ENCODE results near the gene SLC16A10. TPM values are rescaled to one million over a fixed set of nuclear protein-coding genes. Genes with fewer than 3 reads are reported as not detected.

Gene SLC16A10
- total RNA-seq, 1 experiment from 2014 or later: 1.7 TPM

GRCh38 chr6:111172563-111172962 lies 85.3 kb downstream of the SLC16A10 start:
- CTCF ChIA-PET: no interaction called here
- POLR2A ChIA-PET (ENCODE audit: unreplicated experiment): no interaction called here
- Histone ChIP-seq H3K4me2 (no peak overlapping the region), H3K36me3 (ENCODE audit: low read depth) (no peaks in the 10 kb centered on the region), H3K9me3 (ENCODE audit: insufficient read depth, low read depth) (no peaks in the 10 kb centered on the region), H3K9me2 (ENCODE audit: insufficient read depth) (no peaks in the 10 kb centered on the region), H4K20me1 (ENCODE audit: insufficient read depth) (no peaks in the 10 kb centered on the region), H3K27me3 (ENCODE audit: insufficient read depth, low read depth) (no peaks in the 10 kb centered on the region), H3K27ac (no peak overlapping the region), H2AFZ (no peak overlapping the region), H3K4me1 (replicated peaks; ENCODE audit: insufficient read depth) (no peaks in the 10 kb centered on the region), H3F3A (ENCODE audit: insufficient read depth, low read depth) (no peaks in the 10 kb centered on the region), H3K79me2 (ENCODE audit: low read depth) (no peaks in the 10 kb centered on the region), H3K4me3 (no peak overlapping the region)
- BruUV-seq (replicated peaks): no TSS peak
- intact Hi-C loops (cut with micrococcal nuclease; ENCODE audit: unreplicated experiment): no loop called here
- no peak for DNase-seq
- TF ChIP-seq, protein P1, sequence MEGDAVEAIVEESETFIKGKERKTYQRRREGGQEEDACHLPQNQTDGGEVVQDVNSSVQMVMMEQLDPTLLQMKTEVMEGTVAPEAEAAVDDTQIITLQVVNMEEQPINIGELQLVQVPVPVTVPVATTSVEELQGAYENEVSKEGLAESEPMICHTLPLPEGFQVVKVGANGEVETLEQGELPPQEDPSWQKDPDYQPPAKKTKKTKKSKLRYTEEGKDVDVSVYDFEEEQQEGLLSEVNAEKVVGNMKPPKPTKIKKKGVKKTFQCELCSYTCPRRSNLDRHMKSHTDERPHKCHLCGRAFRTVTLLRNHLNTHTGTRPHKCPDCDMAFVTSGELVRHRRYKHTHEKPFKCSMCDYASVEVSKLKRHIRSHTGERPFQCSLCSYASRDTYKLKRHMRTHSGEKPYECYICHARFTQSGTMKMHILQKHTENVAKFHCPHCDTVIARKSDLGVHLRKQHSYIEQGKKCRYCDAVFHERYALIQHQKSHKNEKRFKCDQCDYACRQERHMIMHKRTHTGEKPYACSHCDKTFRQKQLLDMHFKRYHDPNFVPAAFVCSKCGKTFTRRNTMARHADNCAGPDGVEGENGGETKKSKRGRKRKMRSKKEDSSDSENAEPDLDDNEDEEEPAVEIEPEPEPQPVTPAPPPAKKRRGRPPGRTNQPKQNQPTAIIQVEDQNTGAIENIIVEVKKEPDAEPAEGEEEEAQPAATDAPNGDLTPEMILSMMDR (conservative IDR thresholded peaks at IDR 0.05): no peak
- no peak for TF ChIP-seq EZH2 (IDR thresholded peaks at IDR 0.05; ENCODE audit: low read depth)

- BruUV-seq (replicated peaks): no TSS peak
- H3K4me1 ChIP-seq (replicated peaks; ENCODE audit: insufficient read depth): no peaks in the 10 kb centered on the region
- H3K36me3 ChIP-seq (ENCODE audit: low read depth): no peaks in the 10 kb centered on the region
- intact Hi-C loops (cut with micrococcal nuclease; ENCODE audit: unreplicated experiment): no loop called here
- no peak overlapping the region for H3K4me2 ChIP-seq
- H3K79me2 ChIP-seq (ENCODE audit: low read depth): no peaks in the 10 kb centered on the region
- CTCF ChIA-PET: no interaction called here
- no peak overlapping the region for H3K27ac ChIP-seq
- H3K9me2 ChIP-seq (ENCODE audit: insufficient read depth): no peaks in the 10 kb centered on the region
- POLR2A ChIA-PET (ENCODE audit: unreplicated experiment): no interaction called here
- no peaks in the 10 kb centered on the region for H3K27me3 ChIP-seq (ENCODE audit: insufficient read depth, low read depth)
- H2AFZ ChIP-seq: no peak overlapping the region
- no peaks in the 10 kb centered on the region for H3F3A ChIP-seq (ENCODE audit: insufficient read depth, low read depth)
- no peaks in the 10 kb centered on the region for H3K9me3 ChIP-seq (ENCODE audit: insufficient read depth, low read depth)
- H3K4me3 ChIP-seq: no peak overlapping the region
- H4K20me1 ChIP-seq (ENCODE audit: insufficient read depth): no peaks in the 10 kb centered on the region
- TF ChIP-seq EZH2 (IDR thresholded peaks at IDR 0.05; ENCODE audit: low read depth): no peak
- TF ChIP-seq, protein P1 (conservative IDR thresholded peaks at IDR 0.05): no peak
- peak in 1 of 2 experiments; percentile 0 for DNase-seq
Observed at GRCh38 chr6:111173341-111173740, 86.0 kb downstream of the SLC16A10 start.

DNA sequence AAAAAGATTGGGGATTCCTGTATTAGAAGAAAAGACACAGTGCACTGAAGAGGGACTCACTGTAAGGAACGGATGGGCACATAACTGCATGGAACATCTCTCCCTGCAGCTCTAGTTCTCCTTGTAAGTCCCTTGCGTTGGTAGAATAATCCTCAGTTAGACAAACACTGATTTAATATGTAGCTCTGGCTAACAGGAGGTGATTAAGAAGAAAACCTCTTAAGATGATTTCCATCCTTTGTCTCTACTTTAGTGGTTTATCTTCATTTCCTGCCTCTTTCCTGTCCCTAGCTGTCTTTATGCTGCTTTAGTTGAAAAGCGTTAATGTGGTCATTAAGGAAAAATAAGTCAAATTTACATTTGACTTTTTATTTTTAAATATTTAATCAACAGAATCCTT lies 86.6 kb downstream of the SLC16A10 start:
- TF ChIP-seq, protein P1 (conservative IDR thresholded peaks at IDR 0.05): 0 out of 2 replicates have a peak, but pooled peaks have one; percentile 14
- no peak for TF ChIP-seq EZH2 (IDR thresholded peaks at IDR 0.05; ENCODE audit: low read depth)
- intact Hi-C loops (cut with micrococcal nuclease; ENCODE audit: unreplicated experiment): no loop called here
- H3F3A ChIP-seq (ENCODE audit: insufficient read depth, low read depth): no peaks in the 10 kb centered on the region
- CTCF ChIA-PET: no interaction called here
- H3K4me1 ChIP-seq (replicated peaks; ENCODE audit: insufficient read depth): no peaks in the 10 kb centered on the region
- no peak overlapping the region for H3K4me3 ChIP-seq
- DNase-seq: no peak
- H4K20me1 ChIP-seq (ENCODE audit: insufficient read depth): no peaks in the 10 kb centered on the region
- no peak overlapping the region for H3K4me2 ChIP-seq
- POLR2A ChIA-PET (ENCODE audit: unreplicated experiment): no interaction called here
- no TSS peak for BruUV-seq (replicated peaks)
- H3K27ac ChIP-seq: no peak overlapping the region
- no peak overlapping the region for H2AFZ ChIP-seq
- H3K27me3 ChIP-seq (ENCODE audit: insufficient read depth, low read depth): no peaks in the 10 kb centered on the region
- H3K79me2 ChIP-seq (ENCODE audit: low read depth): no peaks in the 10 kb centered on the region
- H3K9me2 ChIP-seq (ENCODE audit: insufficient read depth): no peaks in the 10 kb centered on the region
- no peaks in the 10 kb centered on the region for H3K9me3 ChIP-seq (ENCODE audit: insufficient read depth, low read depth)
- H3K36me3 ChIP-seq (ENCODE audit: low read depth): no peaks in the 10 kb centered on the region

All from PC-9 (cell line).